Mucosa of rectum (tissue), 2 donors: ENCODE measurements around the gene TRIP4.

Source experiments
- H3K27ac ChIP-seq, 2 donors: one replicate each; pipeline ENCODE4 v1.7.0; 2013; ENCODE audit warnings: inconsistent platforms in 2 of 2, low read depth in 2 of 2, low read length in 2 of 2
- H3K27me3 ChIP-seq, 2 donors: one replicate each; pipeline ENCODE4 v1.7.0; 2013; ENCODE audit warnings: low read length in 2 of 2; ENCODE audit not compliant: control insufficient read depth in 2 of 2, insufficient read depth in 2 of 2
- H3K36me3 ChIP-seq, 2 donors: one replicate each; pipeline ENCODE4 v1.7.0; 2013; ENCODE audit warnings: low read length in 2 of 2; ENCODE audit not compliant: control insufficient read depth in 2 of 2, insufficient read depth in 2 of 2
- H3K4me1 ChIP-seq, 2 donors: one replicate each; pipeline ENCODE4 v1.7.0; 2013; ENCODE audit warnings: low read length in 2 of 2, mild to moderate bottlenecking in 1 of 2; ENCODE audit not compliant: control insufficient read depth in 2 of 2, insufficient read depth in 2 of 2
- H3K4me3 ChIP-seq, 2 donors: one replicate each; pipeline ENCODE4 v1.7.0; 2013; ENCODE audit warnings: low read length in 2 of 2
- H3K9ac ChIP-seq, 2 donors: one replicate each; pipeline ENCODE4 v1.7.0; 2013; ENCODE audit warnings: low read length in 2 of 2, low read depth in 1 of 2, mild to moderate bottlenecking in 1 of 2
- H3K9me3 ChIP-seq, 2 donors: one replicate each; pipeline ENCODE4 v1.7.0; 2013; ENCODE audit warnings: low read length in 2 of 2; ENCODE audit not compliant: control insufficient read depth in 2 of 2
- donor health status: healthy.
- donor health status: Normal muscosa, but diverticular disease.

TRIP4 gene

GRCh38 chr15:64460206-64460723, 72.6 kb downstream of the TRIP4 start, which contains the start of gene ZNF609:
Gene ZNF609, plus strand, starts transcription at chr15:64460578. Its CDS starts 38,842 bp downstream, at chr15:64499420.
- Histone ChIP-seq H3K27ac (peak within 1 kb of the TSS; percentile 59 to 63), H3K36me3 (peaks cover 0 to 5% of the 10 kb centered on the region in 2 donors), H3K4me3 (peak within 1 kb of the TSS; percentile 78 to 88), H3K27me3 (no peaks in the 10 kb centered on the region), H3K9me3 (no peaks in the 10 kb centered on the region), H3K9ac (peak within 1 kb of the TSS; percentile 60 to 62), H3K4me1 (peaks cover 12 to 22% of the 10 kb centered on the region in 2 donors)

- Histone ChIP-seq H3K36me3 (peaks cover 0 to 2% of the 10 kb centered on the region in 2 donors), H3K9me3 (no peaks in the 10 kb centered on the region), H3K9ac (peak overlapping the region; percentile 46 to 60), H3K4me1 (peaks cover 12 to 22% of the 10 kb centered on the region in 2 donors), H3K27ac (peak overlapping the region; percentile 59 to 63), H3K27me3 (no peaks in the 10 kb centered on the region), H3K4me3 (peak overlapping the region; percentile 78 to 88)
Observed at GRCh38 chr15:64460724-64461720, 73.4 kb downstream of the TRIP4 start.

GRCh38 chr15:64461721-64462162, 74.1 kb downstream of the TRIP4 start:
- H3K27me3 ChIP-seq = no peaks in the 10 kb centered on the region
- H3K27ac ChIP-seq = peak overlapping the region; percentile 53 to 63
- H3K9ac ChIP-seq = peak overlapping the region; percentile 44 to 46
- no peaks in the 10 kb centered on the region for H3K9me3 ChIP-seq
- peaks cover 14 to 22% of the 10 kb centered on the region in 2 donors for H3K4me1 ChIP-seq
- peaks cover 0 to 2% of the 10 kb centered on the region in 2 donors for H3K36me3 ChIP-seq
- H3K4me3 ChIP-seq = peak overlapping the region; percentile 78 to 88

- Histone ChIP-seq H3K27me3 (no peaks in the 10 kb centered on the region), H3K9me3 (no peaks in the 10 kb centered on the region), H3K9ac (no peak overlapping the region), H3K4me1 (peaks cover 13 to 22% of the 10 kb centered on the region in 2 donors), H3K36me3 (no peaks in the 10 kb centered on the region), H3K4me3 (no peak overlapping the region), H3K27ac (no peak overlapping the region)
Observed at GRCh38 chr15:64462492-64462891, 74.9 kb downstream of the TRIP4 start.

- H3K9ac ChIP-seq = no peak overlapping the region
- H3K4me3 ChIP-seq = no peak overlapping the region
- no peaks in the 10 kb centered on the region for H3K9me3 ChIP-seq
- H3K27ac ChIP-seq = no peak overlapping the region
- no peaks in the 10 kb centered on the region for H3K27me3 ChIP-seq
- no peaks in the 10 kb centered on the region for H3K36me3 ChIP-seq
- peaks cover 13 to 21% of the 10 kb centered on the region in 2 donors for H3K4me1 ChIP-seq
Observed at GRCh38 chr15:64464276-64465005, 76.8 kb downstream of the TRIP4 start.

GRCh38 chr15:64466408-64467141, 78.9 kb downstream of the TRIP4 start:
- peaks cover 9 to 13% of the 10 kb centered on the region in 2 donors for H3K4me1 ChIP-seq
- no peaks in the 10 kb centered on the region for H3K27me3 ChIP-seq
- no peak overlapping the region for H3K4me3 ChIP-seq
- H3K27ac ChIP-seq = no peak overlapping the region
- no peak overlapping the region for H3K9ac ChIP-seq
- H3K9me3 ChIP-seq = no peaks in the 10 kb centered on the region
- no peaks in the 10 kb centered on the region for H3K36me3 ChIP-seq

GRCh38 chr15:64472161-64472560, 84.5 kb downstream of the TRIP4 start:
- no peaks in the 10 kb centered on the region for H3K36me3 ChIP-seq
- H3K27me3 ChIP-seq = no peaks in the 10 kb centered on the region
- no peak overlapping the region for H3K4me3 ChIP-seq
- no peaks in the 10 kb centered on the region for H3K4me1 ChIP-seq
- no peak overlapping the region for H3K27ac ChIP-seq
- no peaks in the 10 kb centered on the region for H3K9me3 ChIP-seq
- no peak overlapping the region for H3K9ac ChIP-seq

- Histone ChIP-seq H3K9ac (no peak overlapping the region), H3K27ac (no peak overlapping the region), H3K27me3 (no peaks in the 10 kb centered on the region), H3K9me3 (no peaks in the 10 kb centered on the region), H3K4me1 (no peaks in the 10 kb centered on the region), H3K36me3 (no peaks in the 10 kb centered on the region), H3K4me3 (no peak overlapping the region)
Observed at GRCh38 chr15:64474846-64475245, 87.2 kb downstream of the TRIP4 start.

GRCh38 chr15:64476550-64476949, 88.9 kb downstream of the TRIP4 start:
- Histone ChIP-seq H3K9me3 (no peaks in the 10 kb centered on the region), H3K4me3 (no peak overlapping the region), H3K36me3 (no peaks in the 10 kb centered on the region), H3K27ac (no peak overlapping the region), H3K27me3 (no peaks in the 10 kb centered on the region), H3K4me1 (no peaks in the 10 kb centered on the region), H3K9ac (no peak overlapping the region)
